Measurements from ENCODE around the gene LIPK.

The LIPK gene

GRCh38 chr10:88787463-88787862, 81.4 kb downstream of the LIPK start:
- DNase-seq: no peak

GRCh38 chr10:88788924-88789323, 82.9 kb downstream of the LIPK start:
- no peak for DNase-seq

GRCh38 chr10:88791924-88792323, 85.9 kb downstream of the LIPK start:
- DNase-seq: no peak

GRCh38 chr10:88792661-88793060, 86.6 kb downstream of the LIPK start:
- no peak for DNase-seq

- DNase-seq: no peak
Measured at GRCh38 chr10:88793712-88794299, 87.8 kb downstream of the LIPK start.

- no peak for DNase-seq
Measured at GRCh38 chr10:88794731-88795130, 88.7 kb downstream of the LIPK start.

GRCh38 chr10:88800152-88801125, 94.4 kb downstream of the LIPK start:
- DNase-seq: no peak
